NCI-H446 treated with DMSO at 0.1 percent for 48 hours (cell line): ENCODE measurements around the gene DSN1.
"Not testable (repeated sequence)": the region's sequence is repeated elsewhere in the genome, so short reads cannot be mapped to it uniquely, and the experiment has no call there.

ENCODE experiments used
- DNase-seq: peaks from one replicate; lab custom pipeline; 2025; lab: John Stamatoyannopoulos, UW

The DSN1 gene, protein sequence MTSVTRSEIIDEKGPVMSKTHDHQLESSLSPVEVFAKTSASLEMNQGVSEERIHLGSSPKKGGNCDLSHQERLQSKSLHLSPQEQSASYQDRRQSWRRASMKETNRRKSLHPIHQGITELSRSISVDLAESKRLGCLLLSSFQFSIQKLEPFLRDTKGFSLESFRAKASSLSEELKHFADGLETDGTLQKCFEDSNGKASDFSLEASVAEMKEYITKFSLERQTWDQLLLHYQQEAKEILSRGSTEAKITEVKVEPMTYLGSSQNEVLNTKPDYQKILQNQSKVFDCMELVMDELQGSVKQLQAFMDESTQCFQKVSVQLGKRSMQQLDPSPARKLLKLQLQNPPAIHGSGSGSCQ

GRCh38 chr20:36773597-36774390 lies at the start of gene DSN1:
Gene DSN1, minus strand, starts transcription at chr20:36773763. Its CDS starts 2,305 bp downstream, at chr20:36771458.
- peak; percentile 95 for DNase-seq

- peak; percentile 87 for DNase-seq
Measured at GRCh38 chr20:36823121-36823520, 49.6 kb upstream of the DSN1 start.

DNA sequence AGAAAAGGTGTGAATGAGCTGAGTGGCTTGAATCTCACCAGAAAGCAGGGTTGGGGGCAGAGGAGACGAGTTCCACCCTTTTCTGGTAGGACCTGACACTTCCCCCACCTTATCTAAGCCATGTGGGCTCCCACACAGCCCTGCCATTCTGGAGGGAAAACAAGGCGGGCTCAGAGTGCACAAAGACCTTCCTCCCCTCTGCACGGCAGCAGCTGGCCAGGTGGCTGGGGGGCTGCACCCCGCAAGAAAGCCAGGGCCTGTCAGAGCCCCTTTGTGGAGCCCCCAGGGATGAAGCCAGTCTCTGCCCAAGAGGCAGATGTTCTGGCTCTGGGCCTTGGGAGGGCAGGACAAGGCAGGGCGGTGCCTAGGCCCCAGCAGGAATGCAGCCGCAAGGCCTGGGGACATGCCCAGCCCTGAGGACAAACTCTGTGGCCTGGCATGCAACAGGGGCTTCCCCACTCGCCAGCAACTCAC lies 48.4 kb upstream of the DSN1 start:
- DNase-seq = no peak

GRCh38 chr20:36820928-36821327 lies 47.4 kb upstream of the DSN1 start:
- no peak for DNase-seq

GRCh38 chr20:36820073-36820472 lies 46.5 kb upstream of the DSN1 start:
- no peak for DNase-seq

GRCh38 chr20:36819659-36820058 lies 46.1 kb upstream of the DSN1 start:
- DNase-seq = peak; percentile 12

DNA sequence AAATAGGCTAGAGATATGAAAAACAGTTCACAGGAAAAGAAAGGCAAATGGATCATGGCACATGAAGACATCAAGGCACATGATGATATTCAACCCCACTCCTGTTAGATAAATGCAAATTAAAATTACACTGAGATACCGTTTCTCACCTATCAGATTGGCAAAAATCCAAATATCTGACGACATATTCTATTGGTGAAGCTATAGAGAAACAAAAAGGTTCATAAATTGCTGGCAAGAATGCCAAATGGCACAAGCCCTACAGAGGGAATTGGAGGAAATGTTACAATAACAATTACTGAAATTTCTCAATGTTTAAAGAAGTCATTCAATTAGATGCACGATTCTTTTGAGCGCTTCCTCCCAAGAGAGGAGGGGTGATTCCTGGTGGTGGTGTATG lies 45.3 kb upstream of the DSN1 start:
- no peak for DNase-seq

DNA sequence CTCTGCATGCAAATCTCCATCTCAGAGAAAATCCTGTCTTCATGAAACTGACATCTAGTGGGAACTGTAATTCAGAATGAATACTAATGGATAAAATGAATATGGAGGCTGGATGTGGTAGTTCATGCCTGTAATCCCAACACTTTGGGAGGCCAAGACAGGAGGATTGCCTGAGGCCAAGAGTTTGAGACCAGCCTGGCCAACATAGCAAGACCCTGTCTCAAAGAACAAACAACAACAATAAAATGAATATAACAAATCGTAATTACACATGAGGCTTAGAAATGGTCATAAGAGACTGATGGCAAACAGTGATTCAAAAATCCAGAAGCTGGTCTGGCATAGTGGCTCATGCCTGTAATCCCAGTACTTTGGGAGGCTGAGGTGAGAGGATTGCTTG lies 44.6 kb upstream of the DSN1 start:
- DNase-seq = no peak

GRCh38 chr20:36817496-36817895 lies 43.9 kb upstream of the DSN1 start:
- DNase-seq = no peak

GRCh38 chr20:36815454-36816091 lies 42.0 kb upstream of the DSN1 start:
- DNase-seq = no peak

GRCh38 chr20:36812594-36813463 lies 39.3 kb upstream of the DSN1 start:
- DNase-seq = no peak

DNA sequence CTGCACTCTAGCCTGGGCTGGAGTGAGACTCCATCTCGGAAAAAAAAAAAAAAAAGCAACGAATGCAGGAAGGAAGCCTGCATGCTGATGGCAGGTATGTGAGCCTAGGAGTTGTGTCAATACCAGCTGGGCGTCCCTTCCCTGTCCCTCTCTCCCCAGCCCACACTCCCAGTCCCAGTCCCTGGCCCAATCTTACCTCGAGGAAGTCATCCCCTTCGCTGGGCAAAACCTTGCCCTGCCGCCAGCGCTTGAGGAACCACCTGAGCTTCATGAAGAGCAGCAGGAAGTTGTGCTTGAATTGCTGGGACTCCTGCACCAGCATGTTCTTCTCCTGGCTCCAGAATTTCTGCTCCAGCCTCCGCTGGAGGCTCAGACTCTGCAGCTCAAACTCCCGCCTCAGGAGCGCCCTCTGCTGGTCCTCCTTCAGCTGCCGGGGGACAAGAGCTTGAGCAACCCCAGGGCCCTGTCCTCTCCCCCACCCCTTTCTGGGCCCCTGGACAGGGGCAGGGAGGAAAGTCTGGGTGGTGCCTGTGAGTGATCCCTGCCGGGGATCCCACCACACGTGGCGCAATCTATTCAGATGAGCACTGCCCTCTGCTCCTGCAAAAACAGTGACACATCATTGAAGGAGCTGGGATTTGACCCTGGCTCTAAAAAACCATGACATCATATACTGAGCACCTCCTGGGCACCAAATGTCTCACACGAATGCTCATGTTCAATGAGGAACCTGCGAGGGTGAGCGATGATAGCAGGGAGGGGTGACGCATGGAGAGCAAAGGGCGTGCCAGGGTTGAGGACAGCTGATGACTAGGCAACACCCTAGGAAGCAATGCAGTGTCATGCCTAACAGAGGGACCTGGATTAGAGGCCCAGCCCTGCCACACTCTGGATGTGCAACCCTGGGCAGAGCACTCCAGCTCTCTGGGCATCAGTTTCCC lies 35.0 kb upstream of the DSN1 start:
- no peak for DNase-seq

DNA sequence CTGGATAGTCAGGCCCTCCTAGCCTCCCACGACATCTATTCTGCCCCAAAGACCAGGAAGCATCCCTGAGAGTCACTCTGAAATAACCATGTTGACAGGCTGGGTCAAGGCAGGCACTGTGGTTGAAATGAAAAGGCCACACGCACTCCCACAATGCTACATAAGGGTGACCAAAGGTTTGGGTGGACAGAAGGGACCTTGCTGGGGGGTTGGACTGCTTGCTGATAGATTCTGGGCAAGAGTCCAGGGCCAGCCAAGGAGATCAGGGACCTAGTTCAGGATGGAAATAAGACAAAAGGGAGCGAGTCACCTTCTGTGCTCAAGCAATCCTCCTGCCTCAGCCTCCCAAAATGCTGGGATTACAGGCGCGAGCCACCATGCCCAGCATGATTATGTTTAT lies 32.5 kb upstream of the DSN1 start:
- DNase-seq = no peak

GRCh38 chr20:36805396-36805795 lies 31.8 kb upstream of the DSN1 start:
- DNase-seq = no peak

DNA sequence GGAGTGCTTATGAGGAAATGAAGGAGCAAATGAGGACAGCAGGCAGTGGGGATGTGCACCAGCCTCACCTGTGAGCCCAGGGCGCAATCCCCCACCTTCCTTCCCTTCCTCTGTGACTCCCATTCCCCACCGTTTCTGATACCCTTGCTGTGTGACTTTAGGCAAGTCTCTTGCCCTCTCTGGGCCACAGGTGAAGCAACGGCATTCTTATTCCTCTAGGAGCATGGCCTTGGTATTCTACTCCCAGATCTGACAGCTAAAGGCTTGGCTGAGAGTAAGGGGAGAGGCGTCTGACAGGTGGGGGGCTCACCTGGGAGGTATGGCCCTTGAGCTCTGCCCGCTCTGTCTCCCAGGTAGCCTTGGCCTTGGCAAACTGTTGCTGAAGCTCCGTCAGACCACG lies 30.9 kb upstream of the DSN1 start:
- DNase-seq = no peak

DNA sequence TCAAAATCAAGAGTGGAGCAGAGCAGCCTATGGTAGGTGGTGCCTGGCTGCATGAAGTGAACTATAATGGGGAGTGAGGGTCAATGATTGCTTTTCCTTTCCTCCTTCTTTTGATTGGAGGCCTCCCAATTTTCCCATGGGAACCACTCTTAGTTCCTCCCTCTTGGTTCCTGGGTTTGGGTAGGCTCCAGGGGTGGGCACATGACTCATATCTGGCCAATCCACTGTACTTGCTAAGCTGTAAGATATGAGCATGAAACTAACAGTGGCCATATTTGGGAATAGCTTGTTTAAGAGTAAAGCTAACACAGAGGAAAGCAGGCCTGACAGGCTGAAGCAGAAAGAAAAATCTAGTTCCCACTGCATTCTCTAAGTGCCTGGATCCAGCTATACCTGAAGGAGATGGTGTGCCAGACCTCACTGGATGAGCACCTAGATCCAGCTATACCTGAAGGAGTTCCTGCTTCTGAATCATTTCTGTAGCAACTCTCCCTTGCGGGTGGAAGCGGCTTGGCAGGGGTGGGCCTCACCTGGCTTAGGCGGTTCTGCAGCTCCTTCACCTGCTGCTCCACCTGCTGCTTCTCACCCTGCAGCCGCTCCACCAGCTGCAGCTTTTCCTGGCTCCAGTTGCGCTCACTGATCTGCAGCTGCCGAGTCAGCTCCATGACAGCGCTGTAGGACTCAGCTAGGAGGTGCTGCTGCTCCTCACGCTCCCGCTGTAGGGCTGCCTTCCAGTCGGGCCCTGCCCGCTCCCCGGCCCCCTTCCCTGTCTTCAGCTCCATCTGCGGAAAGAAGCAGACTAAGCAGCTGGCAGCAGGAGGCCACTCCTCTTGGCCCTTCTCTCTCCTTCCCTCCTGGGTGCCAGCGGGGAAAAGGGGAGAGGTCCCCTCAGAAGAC lies 29.0 kb upstream of the DSN1 start:
- DNase-seq = no peak

GRCh38 chr20:36800410-36800809 lies 26.8 kb upstream of the DSN1 start:
- no peak for DNase-seq

GRCh38 chr20:36799313-36799712 lies 25.8 kb upstream of the DSN1 start:
- not testable (repeated sequence) for DNase-seq

DNA sequence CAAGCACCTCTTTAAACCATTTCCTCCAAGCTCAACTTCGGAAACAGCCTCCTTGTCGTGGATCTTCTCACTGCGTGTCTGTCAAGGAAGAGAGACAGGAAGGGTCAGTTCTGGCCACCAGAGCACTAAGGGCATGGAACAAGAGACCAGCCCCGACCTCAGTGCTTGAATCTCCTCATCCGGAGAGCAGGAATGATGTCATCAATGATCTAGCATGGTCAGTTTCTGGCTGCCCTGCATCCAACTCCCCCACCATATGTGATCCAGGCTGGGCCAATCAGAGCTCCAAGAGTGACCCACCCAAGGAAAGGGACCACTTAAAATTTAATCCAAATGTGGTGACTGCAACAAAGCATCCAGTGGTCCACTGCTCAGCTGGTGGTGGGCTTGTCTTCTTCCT lies 23.3 kb upstream of the DSN1 start:
- no peak for DNase-seq

DNA sequence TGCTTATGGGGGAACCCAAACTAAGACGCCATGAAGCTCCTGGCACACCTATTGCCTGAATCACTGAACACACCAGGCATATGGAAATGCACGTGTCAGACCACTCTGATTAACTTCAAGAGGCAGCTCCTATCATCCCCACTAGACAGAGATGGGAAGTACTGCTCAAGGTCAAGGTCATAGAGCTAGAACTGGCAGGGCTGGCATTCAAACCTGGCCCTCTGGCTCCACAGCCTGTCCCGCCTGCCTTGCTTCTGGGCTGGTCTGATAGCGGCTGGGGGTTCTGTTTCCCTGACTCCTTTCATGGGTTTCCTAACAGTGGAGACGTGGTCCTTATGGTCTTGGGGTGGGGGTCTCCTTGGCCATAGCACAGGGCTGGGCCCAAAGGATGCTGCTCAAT lies 22.6 kb upstream of the DSN1 start:
- DNase-seq = no peak
